H54 (cell line): Measurements from ENCODE around the gene RANGRF.

Experiments
- DNase-seq: peaks from one replicate; pipeline ENCODE4 v3.0.0; 2011; ENCODE audit warnings: low spot score, mixed read lengths; ENCODE audit not compliant: insufficient read length
- FAIRE-seq: peaks from 3 replicates; lab custom pipeline; 2011; peaks lifted over from hg19 to GRCh38; lab: Jason Lieb, UNC
- POLR2A ChIP-seq: IDR thresholded peaks from 2 replicates; pipeline ENCODE4 v1.6.1; 2011; ENCODE audit warnings: low read depth, mild to moderate bottlenecking, low read length

RANGRF gene

GRCh38 chr17:8264836-8265542 is 23.5 kb upstream of the RANGRF start:
- TF ChIP-seq POLR2A, result no peak
- FAIRE-seq, result no peak
- no peak for DNase-seq

GRCh38 chr17:8266648-8267479 is 21.6 kb upstream of the RANGRF start:
- FAIRE-seq (no peak), DNase-seq (no peak)
- TF ChIP-seq POLR2A, result no peak

- no peak for TF ChIP-seq POLR2A
- FAIRE-seq, result no peak
- no peak for DNase-seq
These were observed 20.9 kb upstream of the RANGRF start for GRCh38 chr17:8267480-8268147.

- FAIRE-seq (no peak), DNase-seq (no peak)
- TF ChIP-seq POLR2A, result no peak
These were observed 19.7 kb upstream of the RANGRF start for GRCh38 chr17:8268550-8269298.

GRCh38 chr17:8272421-8272820 is 16.0 kb upstream of the RANGRF start:
- no peak for TF ChIP-seq POLR2A
- FAIRE-seq (no peak), DNase-seq (no peak)

GRCh38 chr17:8273884-8274444 is 14.5 kb upstream of the RANGRF start:
- TF ChIP-seq POLR2A, result no peak
- FAIRE-seq, result no peak
- DNase-seq, result no peak

GRCh38 chr17:8274816-8275215 is 13.7 kb upstream of the RANGRF start:
- TF ChIP-seq POLR2A, result no peak
- FAIRE-seq, result no peak
- DNase-seq, result no peak

- no peak for TF ChIP-seq POLR2A
- FAIRE-seq (no peak), DNase-seq (no peak)
These were observed 12.8 kb upstream of the RANGRF start for GRCh38 chr17:8275421-8276290.

GRCh38 chr17:8277317-8277716 is 11.2 kb upstream of the RANGRF start:
- TF ChIP-seq POLR2A, result no peak
- DNase-seq, result no peak
- no peak for FAIRE-seq

- DNase-seq (no peak), FAIRE-seq (no peak)
- TF ChIP-seq POLR2A, result no peak
These were observed 6.1 kb upstream of the RANGRF start for GRCh38 chr17:8282345-8282744.

GRCh38 chr17:8283356-8283755 is 5.1 kb upstream of the RANGRF start:
- no peak for TF ChIP-seq POLR2A
- no peak for DNase-seq
- FAIRE-seq, result no peak

GRCh38 chr17:8284126-8284525 is 4.3 kb upstream of the RANGRF start:
- no peak for TF ChIP-seq POLR2A
- FAIRE-seq (no peak), DNase-seq (no peak)
